ENCODE results near the gene THOC5. TPM values are rescaled to one million over a fixed set of nuclear protein-coding genes. Genes with fewer than 3 reads are reported as not detected.
"Not testable (repeated sequence)": the region's sequence is repeated elsewhere in the genome, so short reads cannot be mapped to it uniquely, and the experiment has no call there.

THOC5 gene
- polyA plus RNA-seq, 1 of the 3 experiments (the other 2 are of a cell fraction): 95.9 TPM

- H3K79me2 ChIP-seq (ENCODE audit: insufficient read depth): no peaks in the 10 kb centered on the region
- H3K4me3 ChIP-seq (ENCODE audit: low read depth in 2 of 2, low read length in 1 of 2): no peak overlapping the region
- WGBS (ENCODE audit: low lambda C conversion rate): 89% methylated on average over 6 of the region's 6 CpGs
- no peaks in the 10 kb centered on the region for H3K27me3 ChIP-seq (ENCODE audit: insufficient read depth)
- H3K4me2 ChIP-seq: no peak overlapping the region
- H3K27ac ChIP-seq (ENCODE audit: low read depth in 2 of 2, low read length in 1 of 2): no peak overlapping the region
- no peaks in the 10 kb centered on the region for H3K9me3 ChIP-seq
- no peaks in the 10 kb centered on the region for H3K9me2 ChIP-seq
- no peaks in the 10 kb centered on the region for H3K4me1 ChIP-seq (ENCODE audit: control insufficient read depth in 1 of 2, insufficient read depth in 2 of 2, low read depth in 1 of 2, low read length in 1 of 2)
- POLR2A ChIA-PET: no interaction called here
- CTCF ChIA-PET: no interaction called here
- H3K9ac ChIP-seq: no peak overlapping the region
- H3K36me3 ChIP-seq (replicated peaks in 1 of 2; ENCODE audit: control insufficient read depth in 1 of 2, insufficient read depth in 2 of 2, low read length in 1 of 2): peaks cover 2% of the 10 kb centered on the region in 2 experiments
- TF ChIP-seq USF1 (IDR thresholded peaks at IDR 0.05; ENCODE audit: borderline replicate concordance, low read depth): no peak
- no peak for TF ChIP-seq EP300 (IDR thresholded peaks at IDR 0.05; ENCODE audit: borderline replicate concordance in 1 of 2, low read depth in 1 of 2, low read length in 1 of 2)
- TF ChIP-seq CHD2 (IDR thresholded peaks at IDR 0.05; ENCODE audit: low read length, partially characterized antibody): no peak
- TF ChIP-seq NFIC (IDR thresholded peaks at IDR 0.05; ENCODE audit: borderline replicate concordance): no peak
- TF ChIP-seq RCOR1 (IDR thresholded peaks at IDR 0.05; ENCODE audit: low read length): no peak
- TF ChIP-seq ZBTB33 (IDR thresholded peaks at IDR 0.05; ENCODE audit: borderline replicate concordance, low read depth): no peak
- TF ChIP-seq CTCF (IDR thresholded peaks at IDR 0.05): no peak
- no peak for TF ChIP-seq RXRA (IDR thresholded peaks at IDR 0.05; ENCODE audit: borderline replicate concordance, low read depth)
- TF ChIP-seq RFX5 (IDR thresholded peaks at IDR 0.05; ENCODE audit: low read length): no peak
- TF ChIP-seq GABPA (IDR thresholded peaks at IDR 0.05; ENCODE audit: low read depth): no peak
- no peak for TF ChIP-seq GATA2 (CRISPR knock-in tag; IDR thresholded peaks at IDR 0.05)
- TF ChIP-seq PBX3 (IDR thresholded peaks at IDR 0.05): no peak
- no peaks in the 10 kb centered on the region for H3F3A ChIP-seq (replicated peaks; ENCODE audit: insufficient read depth)
- no peak for DNase-seq
- H2AFZ ChIP-seq (ENCODE audit: low read depth): no peak overlapping the region
- no peaks in the 10 kb centered on the region for H4K20me1 ChIP-seq (ENCODE audit: insufficient read depth)
Observed at GRCh38 chr22:29491012-29491411, 62.5 kb downstream of the THOC5 start.

- H3K36me3 ChIP-seq (replicated peaks in 1 of 2; ENCODE audit: control insufficient read depth in 1 of 2, insufficient read depth in 2 of 2, low read length in 1 of 2); H3K27me3 ChIP-seq (ENCODE audit: insufficient read depth); H3K27ac ChIP-seq (ENCODE audit: low read depth in 2 of 2, low read length in 1 of 2); POLR2A ChIA-PET; H3K9me3 ChIP-seq; H4K20me1 ChIP-seq (ENCODE audit: insufficient read depth); H3K9me2 ChIP-seq; H3K4me3 ChIP-seq (ENCODE audit: low read depth in 2 of 2, low read length in 1 of 2); H3K9ac ChIP-seq; H3K4me2 ChIP-seq; DNase-seq; H2AFZ ChIP-seq (ENCODE audit: low read depth); H3K79me2 ChIP-seq (ENCODE audit: insufficient read depth); CTCF ChIA-PET; H3F3A ChIP-seq (replicated peaks; ENCODE audit: insufficient read depth); H3K4me1 ChIP-seq (ENCODE audit: control insufficient read depth in 1 of 2, insufficient read depth in 2 of 2, low read depth in 1 of 2, low read length in 1 of 2): not testable (repeated sequence)
- WGBS (ENCODE audit: low lambda C conversion rate): 88% methylated on average over 8 of the region's 8 CpGs
Observed at GRCh38 chr22:29489127-29489780, 64.3 kb downstream of the THOC5 start.
